HG03159 (cell line): ENCODE measurements around the gene ADNP2.

Source experiments
- ATAC-seq: cut with Tn5 transposase; IDR thresholded peaks from one replicate; pipeline ENCODE4 v1.9.1; 2021; ENCODE audit warnings: mild to moderate bottlenecking, moderate library complexity; ENCODE audit not compliant: unreplicated experiment

ADNP2 gene

GRCh38 chr18:80170395-80171053 is 61.5 kb downstream of the ADNP2 start:
- no peak for ATAC-seq

GRCh38 chr18:80171054-80171872 is 62.2 kb downstream of the ADNP2 start:
- ATAC-seq, result no peak

- ATAC-seq, result no peak
These were observed 63.0 kb downstream of the ADNP2 start for GRCh38 chr18:80172056-80172455.

GRCh38 chr18:80173060-80173459 is 64.0 kb downstream of the ADNP2 start:
- ATAC-seq, result no peak

- ATAC-seq, result no peak
These were observed 66.6 kb downstream of the ADNP2 start for GRCh38 chr18:80175451-80176204.

- ATAC-seq, result no peak
These were observed 67.4 kb downstream of the ADNP2 start for GRCh38 chr18:80176334-80177073.

GRCh38 chr18:80177128-80177527 is 68.1 kb downstream of the ADNP2 start:
- ATAC-seq, result no peak

DNA sequence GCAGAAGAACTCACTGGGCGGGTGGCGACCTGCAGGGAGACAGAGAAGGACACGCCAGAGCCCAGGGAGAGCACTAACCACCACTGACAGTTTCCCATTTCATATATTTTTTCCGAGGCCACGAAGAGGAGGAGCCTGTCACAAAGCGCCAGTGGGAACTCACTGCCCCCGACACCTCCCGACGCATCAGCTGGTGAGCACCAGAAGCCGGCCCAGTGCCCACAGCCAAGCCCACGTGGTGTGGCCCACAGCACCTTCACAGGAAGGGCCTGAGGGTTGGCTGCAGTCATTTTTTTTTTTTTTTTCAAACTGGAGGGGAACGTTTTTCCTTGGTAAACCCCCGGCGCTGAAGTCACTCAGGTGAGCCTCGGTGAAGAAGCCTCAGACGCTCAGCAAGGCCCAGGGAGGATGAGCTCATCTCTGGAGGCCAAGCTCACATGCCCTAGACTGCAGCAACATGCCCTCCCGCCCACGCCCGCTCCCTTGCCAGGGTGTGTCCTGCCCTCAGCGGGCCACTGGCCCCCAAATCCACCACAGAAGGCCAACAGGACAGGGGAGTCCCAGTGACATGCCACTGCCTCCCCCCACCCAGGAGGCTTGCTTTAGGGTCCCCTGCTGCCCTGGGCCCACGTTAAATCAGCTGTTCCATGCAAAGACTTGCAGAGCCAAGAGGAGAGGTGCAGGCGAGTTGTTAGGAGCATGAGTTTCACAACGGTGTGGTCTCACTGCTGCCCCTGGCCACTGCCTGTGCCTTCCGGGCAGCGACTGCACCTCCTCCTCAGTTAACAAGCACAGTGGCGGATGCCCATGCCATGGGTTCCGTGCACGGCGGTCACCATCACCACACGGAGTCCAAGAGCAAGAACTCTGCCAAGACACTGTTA is 70.1 kb downstream of the ADNP2 start:
- no peak for ATAC-seq

DNA sequence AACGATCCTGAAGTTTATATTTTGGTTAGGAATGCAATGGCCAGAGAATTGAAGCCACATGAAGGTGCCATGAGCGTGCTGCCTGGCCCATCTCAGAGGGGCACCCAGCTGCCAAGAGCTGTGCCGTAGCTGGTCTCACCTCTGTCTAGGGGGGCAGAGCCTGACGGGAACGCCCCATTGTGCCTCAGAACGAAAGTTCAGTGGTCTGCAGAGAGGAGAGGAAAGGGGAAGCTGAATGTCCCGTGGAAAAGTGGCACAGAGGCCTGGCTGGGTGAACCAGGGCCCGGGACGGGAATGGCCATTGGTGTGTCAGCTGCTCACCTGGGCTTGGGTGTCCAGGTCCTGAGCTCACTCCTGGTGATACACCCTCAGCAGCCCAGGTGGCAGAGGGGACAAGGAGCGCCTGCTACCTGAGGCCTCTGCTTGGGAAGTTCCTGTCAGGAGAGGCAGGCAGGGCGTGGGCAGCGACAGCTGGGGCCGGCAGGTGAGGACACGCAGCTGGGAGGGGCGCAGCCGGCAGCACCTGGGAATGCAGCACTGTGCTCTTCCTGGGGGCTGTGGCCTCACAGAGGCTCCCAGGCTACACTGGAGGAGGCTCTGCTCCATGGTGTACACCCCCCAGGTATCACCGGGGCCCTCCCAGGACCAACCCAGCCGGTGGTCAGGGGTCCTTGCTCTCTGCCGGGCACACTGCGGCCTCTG is 70.9 kb downstream of the ADNP2 start:
- no peak for ATAC-seq

GRCh38 chr18:80180778-80181564 is 71.9 kb downstream of the ADNP2 start:
- no peak for ATAC-seq

DNA sequence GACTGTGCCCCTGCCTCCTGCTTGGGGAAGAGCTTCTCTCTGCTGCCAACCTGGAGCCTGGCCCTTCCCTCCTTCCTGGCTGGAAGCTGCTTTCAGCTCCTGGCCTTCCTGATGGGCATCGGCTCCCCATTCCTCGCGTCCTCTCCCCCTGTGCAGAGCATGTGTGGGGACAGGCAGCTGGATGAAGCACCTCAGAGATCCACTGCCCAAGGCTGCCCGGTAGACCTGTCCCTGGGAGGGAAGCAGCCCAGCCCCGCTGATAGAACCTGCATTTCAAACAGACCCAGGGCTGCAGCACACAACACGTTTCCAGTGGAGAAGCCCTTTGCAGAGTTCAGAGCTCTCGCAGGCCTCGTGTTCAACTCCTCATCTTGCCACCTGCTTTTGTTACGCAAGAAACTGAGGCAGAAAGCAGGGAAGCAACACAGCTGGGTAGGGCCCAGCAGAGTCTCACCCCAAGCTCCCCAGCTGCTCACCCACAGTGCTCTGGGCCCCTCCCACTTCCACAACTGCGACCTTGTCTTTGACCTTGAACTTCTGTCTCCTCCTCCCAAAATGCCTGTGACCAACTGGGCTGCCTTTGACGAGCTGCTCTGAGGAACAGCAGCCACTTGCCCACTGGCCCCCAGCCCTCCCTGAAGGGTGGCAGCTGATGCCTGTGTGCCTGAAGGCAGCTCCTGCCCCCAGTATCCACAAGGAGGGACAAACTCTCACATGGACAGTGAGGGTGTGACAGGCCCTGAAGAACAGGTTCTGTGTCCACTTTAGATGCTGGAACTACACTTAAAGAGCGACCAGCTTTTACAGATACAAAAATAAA is 72.8 kb downstream of the ADNP2 start:
- no peak for ATAC-seq

DNA sequence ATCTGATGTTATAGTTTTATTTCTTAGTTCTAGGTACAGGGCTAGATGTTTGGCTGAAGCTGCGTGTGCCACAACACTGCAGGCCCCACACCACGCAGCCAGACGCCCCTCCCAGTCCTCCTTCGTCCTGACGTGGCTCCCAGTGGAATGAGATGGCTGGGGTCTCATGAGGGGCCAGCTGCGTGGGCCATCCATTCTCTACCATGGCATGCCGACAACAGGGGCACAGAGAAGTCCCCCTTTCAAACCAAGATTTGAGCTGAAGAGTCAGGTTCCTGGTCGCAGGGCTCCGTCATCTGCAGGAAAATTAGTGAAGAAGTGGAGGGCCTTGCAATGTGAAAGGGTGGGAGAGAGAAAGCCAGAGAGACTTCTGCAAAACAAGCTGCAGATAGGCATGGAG is 73.8 kb downstream of the ADNP2 start:
- ATAC-seq, result no peak

GRCh38 chr18:80183273-80184050 is 74.4 kb downstream of the ADNP2 start:
- ATAC-seq, result no peak

GRCh38 chr18:80184243-80184772 is 75.2 kb downstream of the ADNP2 start:
- ATAC-seq, result no peak

- ATAC-seq, result no peak
These were observed 76.5 kb downstream of the ADNP2 start for GRCh38 chr18:80185545-80185944.

GRCh38 chr18:80187956-80188642 is 79.0 kb downstream of the ADNP2 start:
- no peak for ATAC-seq
